ENCODE measurements around the gene SGSM1. TPM values are rescaled to one million over a fixed set of nuclear protein-coding genes. Genes with fewer than 3 reads are reported as not detected.
A peak's percentile ranks its signal among the peaks of the same experiment; 100 is the strongest.

SGSM1 gene
- total RNA-seq, 1 experiment from 2014 or later = not detected

DNA sequence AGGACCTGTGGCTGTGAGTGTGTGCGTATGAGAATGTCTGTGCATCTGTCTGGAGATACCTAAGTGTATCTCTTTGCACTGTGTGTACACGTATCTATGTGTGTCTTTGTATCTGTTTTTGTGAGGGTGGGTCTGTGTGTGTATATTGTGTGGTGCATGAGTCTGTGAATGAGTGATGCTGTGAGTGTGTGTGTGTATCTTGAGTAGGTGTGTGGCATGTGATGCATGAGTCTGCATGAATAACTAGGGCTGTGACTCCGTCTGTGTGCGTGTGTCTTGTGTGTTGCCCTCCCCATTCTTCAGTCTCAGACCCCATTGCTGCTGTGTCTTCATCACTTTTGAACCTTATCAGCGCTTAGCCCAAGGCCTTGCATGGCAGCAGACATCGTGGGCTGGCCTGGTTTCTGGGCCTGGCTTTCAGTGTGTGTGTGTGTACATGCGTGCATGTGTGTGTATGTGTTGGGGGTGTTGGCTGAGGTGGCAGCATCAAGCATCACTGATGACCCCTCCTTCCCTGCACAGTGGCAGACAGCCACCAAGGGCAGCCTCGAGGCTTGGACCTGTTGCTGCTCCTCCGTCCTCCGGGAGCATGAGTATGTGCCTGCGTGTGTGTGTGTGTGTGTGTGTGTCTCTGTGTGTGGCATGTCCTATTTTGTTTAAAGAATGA is 1.4 kb downstream of the SGSM1 start:
- peak; percentile 7 for DNase-seq (ENCODE audit: low read depth)

DNA sequence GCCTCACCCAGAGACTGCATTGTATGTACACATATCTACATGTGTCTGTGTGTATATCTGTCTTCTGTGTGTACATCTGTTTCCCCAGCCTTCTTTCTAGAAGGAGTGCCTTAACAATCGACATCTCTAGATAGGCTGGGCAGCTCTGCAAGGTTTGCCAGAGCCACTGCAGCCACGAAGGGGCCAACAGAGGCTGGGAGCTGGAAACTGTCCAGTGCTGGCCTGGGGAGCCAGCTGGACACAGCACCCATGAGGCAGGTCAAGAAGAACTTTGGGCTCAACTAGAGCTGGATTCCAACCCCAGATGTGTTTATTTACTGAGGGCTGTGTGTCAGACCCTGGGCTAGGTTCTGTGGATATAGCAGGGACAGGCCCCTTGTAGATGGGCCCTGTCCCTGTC is 3.3 kb downstream of the SGSM1 start:
- DNase-seq (ENCODE audit: low read depth) = no peak

DNA sequence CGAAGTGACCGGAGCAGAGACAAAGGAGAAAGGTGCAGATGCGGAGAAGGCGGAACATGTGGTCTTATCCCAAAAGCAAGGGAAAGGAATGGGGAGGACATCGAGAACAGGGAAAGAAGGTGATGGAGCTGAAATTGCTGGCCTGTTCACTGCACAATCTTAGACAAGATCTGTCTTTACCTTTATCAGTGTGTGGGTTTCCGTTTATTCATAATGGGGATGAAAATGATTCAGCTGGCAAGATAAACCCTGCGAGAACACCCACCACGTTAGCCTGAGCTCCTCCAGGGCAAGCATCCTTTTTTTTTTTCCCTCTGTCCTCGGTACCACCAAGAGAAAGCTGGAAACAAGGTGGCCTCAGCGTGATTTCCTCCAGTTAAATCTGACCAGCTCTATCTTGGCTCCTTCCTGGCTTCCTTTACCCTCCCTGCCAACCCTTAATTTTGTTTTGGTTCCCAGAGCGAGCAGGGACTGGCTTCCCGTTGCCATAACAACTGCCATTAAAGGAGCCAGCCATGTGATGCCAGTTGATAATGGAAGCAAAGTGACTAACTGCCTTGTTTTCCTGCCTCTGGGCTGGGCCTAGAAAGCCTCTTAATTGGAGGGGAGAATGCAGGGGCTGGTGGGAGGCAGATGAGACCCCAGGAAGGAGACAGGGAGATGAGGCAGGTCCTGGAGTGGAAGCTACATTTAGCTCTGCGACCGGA is 4.2 kb downstream of the SGSM1 start:
- DNase-seq (ENCODE audit: low read depth) = peak; percentile 5

DNA sequence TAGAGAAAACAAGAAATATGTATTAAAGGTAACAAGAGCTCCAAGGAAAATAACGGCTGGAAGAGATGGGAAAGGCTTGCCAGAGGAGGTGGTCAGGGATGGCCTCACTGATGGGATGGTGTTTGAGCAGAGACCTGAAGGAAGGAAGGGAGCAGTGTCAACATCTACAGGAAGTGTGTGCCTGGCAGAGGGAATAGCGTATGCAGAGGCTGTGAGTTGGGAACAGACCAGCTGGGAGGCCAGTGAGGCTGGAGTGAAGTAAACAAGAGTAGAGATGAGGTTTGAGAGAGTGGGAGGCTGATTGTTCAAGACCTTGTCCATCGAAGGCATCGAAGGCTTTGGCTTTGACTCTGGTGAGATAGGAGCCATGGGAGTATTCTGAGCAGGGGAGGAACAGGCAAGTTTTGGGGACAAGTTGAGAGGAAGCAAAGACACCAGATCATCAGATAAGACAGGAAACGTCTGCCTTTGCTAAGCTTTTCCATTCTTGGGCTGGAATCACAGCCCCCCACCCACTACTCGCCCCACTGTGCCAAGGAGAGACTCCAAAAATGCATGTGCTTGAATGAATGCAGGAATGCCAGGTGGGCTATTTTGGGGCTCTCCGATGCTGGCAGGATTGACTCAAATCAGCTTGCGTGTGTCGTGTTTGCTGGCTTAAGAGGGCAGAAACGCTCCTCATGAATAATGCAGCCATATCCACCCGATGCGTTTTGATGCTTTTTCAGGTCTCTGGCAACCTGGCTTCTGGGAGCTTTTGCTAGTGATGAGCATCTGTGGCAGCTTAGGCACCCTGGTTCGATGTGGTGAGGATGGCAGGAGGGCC is 7.2 kb downstream of the SGSM1 start:
- DNase-seq (ENCODE audit: low read depth) = no peak

DNA sequence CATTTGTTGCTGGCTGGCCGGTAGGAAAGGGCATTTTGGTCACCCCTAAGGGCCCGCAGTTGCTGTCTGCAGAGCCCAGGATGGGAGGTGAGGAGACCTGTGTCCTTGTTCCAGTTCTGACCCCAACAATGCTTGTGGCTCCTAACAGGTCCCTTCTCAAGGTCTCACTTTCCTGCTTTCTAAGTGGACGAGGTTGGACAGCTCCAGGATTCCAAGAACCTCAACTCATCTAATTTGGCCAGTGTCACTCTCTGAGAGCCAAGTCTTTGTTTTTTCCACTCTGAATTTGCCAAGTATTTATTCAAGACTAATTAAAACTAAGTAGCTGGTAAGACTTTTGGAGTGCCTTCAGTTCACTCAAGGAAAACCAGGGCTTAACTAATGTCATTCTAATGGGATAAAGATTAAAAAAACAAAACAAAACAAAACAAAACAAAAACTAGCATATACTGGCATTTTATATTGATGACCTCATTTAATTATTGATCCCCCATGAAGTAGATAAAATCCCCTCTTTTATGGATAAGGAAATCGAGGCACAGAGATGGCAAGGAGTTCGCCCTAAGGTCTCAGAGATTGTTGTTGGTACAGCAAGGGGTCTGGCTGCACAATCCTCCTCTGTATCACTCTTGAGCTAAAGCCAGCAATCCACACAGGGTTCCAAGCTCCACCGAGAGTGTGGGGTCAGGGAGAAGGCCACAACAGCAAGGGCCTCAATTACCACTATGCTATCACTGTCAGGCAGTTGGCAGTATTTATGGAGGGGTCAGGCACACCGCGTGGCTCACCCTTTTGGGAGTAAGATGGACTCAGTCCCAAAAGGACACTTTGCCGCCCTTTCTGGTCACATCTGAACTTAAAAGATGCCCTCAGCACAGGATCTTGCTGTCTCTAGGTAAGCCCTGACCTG is 8.1 kb downstream of the SGSM1 start:
- no peak for DNase-seq (ENCODE audit: low read depth)

DNA sequence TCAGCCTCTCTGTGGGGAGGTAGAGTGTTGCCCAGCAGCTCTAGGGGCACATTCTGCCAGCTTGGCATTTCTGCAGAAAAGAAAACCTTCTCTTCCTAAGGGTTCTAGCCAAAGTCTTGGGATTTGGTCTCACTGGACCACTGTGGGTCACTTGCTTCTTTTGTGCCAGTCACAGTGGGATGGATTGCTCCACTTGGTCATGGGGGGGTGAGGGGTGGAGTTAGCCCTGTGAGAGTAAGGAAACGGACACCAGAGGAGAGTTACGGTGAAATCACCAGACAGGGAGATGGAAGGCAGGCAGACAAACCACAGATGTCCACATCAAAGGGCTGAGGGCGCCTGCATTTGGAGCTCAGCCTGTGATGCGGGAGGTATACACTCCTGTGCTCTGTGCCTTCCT is 10.8 kb downstream of the SGSM1 start:
- peak; percentile 10 for DNase-seq (ENCODE audit: low read depth)

DNA sequence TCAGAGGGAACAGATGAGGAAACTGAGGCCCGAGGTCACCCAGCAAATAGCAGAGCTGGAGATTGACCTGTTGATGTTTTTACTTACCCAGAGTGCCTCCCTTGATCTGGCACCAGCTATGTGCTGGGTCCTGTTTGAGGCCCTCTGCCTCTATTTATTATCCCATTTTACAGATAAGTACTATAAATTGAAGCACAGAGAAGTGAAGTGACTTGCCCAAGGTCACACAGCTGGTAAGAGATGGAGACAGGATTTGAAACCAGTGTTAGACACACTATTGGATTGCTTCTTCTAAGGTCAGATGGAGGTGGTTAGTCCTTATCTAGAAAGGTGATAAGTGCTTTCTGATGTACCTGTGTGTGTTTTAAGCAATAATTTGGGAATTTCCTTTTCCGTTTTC is 13.5 kb downstream of the SGSM1 start:
- DNase-seq (ENCODE audit: low read depth) = no peak

DNA sequence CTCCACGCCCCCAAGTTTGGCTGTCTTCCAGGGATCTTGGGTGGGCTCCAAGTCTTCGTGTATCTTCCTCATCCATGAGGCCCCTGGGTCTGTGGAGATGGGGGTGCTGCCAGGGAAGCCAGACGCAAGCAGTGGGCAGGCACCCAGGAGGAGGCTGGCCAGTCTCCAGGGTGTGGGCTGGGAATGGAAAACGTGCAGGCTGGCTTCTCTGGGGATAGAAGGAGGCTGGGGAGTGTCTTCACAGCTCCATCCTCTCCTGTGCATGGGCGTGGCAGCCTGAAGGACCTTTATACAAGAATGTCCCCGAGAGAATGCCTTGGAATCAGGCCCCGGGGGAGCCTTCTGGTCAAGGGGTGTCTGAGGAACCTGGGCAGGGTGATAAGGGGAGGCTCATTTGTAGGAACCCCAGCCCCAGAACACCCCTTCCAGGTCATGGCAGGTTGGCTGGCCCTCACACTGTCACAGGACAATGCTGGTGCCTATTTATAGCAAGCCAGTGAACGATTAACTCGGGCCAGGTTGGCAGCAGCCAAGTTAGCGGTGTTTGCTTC is 14.0 kb downstream of the SGSM1 start:
- DNase-seq (ENCODE audit: low read depth) = no peak

DNA sequence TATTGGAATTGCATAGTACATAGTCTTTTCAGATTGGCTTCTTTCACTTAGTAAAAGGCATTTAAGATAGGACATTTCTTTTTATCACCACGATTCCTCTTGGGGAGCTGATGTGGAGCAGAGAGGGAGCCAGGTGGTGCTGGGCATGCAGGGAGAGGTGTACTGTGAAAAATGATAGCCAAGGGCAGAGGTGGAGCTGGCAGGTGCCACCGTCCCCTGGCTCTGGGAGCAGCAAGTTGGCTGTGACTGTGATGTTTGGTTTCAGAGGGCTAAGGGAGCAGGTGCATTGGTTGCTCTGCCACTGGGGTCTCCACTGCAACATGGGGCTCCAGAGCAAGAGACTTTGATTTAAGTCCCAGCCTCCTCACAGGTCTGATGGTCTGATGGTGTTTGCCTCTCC is 16.5 kb downstream of the SGSM1 start:
- no peak for DNase-seq (ENCODE audit: low read depth)

DNA sequence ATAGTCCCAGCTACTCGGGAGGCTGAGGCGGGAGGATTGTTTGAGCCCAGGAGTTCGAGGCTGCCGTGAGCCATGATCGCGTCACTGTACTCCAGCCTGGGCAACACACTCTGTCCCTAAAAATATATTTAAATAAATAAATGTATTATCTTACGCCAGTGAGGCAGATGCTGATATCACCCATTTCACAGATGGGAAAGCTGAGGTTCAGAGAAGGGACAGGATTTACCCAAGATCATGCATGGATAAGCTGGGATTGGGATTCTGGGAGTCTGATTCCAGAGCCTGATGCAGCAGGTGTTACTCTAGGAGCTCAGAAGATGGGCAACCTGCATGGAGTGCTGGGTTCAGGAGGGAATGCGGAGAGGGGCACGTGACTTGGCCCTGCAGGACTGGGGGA is 17.8 kb downstream of the SGSM1 start:
- DNase-seq (ENCODE audit: low read depth) = no peak

DNA sequence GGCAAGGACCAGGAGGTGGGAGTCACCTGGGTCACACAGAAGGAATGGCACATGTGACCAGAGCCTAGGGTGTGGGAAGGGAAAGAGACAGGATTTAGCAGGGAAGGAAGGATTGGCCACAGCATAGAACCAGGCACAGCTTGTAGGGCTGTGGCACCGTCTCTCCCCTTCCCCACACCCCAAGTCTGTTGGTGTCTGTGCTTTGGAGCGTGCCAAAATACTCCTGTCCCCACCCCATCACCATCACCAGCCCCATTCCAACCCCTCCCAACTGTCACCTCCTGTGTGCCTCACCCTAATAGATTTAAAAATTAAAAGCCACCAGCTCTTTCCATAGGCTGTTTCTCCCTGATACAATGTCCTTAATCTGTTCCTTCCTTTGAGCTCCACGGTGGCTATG is 18.2 kb downstream of the SGSM1 start:
- DNase-seq (ENCODE audit: low read depth) = no peak

DNA sequence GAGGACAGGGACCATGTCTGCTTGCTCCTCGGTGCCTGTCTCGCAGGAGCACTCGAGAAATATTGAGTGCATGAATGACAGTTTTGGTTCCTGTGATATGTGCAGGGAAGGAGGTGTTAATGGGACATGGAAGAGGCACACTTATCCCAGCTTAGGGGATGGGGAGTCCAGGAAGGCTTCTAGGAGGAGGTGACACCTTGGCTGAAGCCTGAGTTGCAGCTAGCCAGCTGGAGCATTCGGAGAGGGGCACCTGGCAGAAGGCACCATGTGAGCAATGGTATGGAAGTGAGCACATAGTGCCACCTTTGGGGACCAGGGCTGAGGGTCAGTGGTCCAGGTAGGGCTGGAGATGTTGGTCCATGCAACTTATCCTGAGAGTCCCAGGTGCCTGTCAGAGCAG is 18.9 kb downstream of the SGSM1 start:
- no peak for DNase-seq (ENCODE audit: low read depth)

DNA sequence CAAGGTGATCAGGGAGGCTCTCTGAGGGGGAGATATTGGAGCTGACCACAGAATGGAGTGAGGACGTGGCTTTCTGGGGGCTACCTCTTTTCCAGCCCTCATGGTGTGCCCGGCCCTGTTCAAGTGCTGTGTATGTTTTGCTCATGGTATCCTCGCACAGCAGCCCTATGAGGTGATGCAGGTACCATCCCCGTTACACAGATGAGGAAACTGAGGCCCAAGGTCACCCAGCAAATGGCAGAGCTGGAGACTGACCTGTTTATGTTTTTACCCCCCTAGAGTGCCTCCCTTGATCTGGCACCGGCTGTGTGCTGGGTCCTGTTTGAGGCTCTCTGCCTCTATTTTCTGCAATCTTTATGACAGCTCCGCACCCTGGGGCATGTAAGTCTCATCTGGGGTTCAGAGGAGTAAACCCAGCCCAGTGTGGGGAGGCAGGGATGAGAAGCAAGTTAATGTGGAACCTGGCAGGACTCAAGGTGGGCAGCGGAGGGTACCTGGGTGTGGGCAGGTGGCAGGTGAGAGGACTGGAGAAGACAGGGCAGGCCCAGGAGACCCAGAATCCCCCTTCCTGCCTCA is 20.8 kb downstream of the SGSM1 start:
- DNase-seq (ENCODE audit: low read depth) = no peak

DNA sequence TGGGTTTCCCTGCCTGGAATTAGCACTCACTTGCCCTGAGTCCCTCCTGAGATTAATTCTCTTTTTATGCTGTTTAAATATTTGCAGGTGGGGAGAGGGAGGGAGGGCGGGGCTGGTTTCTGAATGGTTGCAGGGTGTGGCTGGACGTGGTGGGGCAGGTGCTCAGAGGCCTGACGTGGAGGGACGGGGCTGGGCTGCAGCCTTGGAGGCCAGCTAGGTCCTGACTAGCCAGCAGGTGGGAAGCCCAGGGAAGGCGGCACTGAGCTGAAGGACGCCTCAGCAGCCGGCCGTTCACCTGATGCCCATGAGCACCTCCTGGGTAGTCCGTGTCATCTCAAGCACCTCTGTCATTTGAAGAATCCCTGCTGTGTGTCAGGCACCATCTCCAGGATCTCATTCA is 21.3 kb downstream of the SGSM1 start:
- DNase-seq (ENCODE audit: low read depth) = no peak

DNA sequence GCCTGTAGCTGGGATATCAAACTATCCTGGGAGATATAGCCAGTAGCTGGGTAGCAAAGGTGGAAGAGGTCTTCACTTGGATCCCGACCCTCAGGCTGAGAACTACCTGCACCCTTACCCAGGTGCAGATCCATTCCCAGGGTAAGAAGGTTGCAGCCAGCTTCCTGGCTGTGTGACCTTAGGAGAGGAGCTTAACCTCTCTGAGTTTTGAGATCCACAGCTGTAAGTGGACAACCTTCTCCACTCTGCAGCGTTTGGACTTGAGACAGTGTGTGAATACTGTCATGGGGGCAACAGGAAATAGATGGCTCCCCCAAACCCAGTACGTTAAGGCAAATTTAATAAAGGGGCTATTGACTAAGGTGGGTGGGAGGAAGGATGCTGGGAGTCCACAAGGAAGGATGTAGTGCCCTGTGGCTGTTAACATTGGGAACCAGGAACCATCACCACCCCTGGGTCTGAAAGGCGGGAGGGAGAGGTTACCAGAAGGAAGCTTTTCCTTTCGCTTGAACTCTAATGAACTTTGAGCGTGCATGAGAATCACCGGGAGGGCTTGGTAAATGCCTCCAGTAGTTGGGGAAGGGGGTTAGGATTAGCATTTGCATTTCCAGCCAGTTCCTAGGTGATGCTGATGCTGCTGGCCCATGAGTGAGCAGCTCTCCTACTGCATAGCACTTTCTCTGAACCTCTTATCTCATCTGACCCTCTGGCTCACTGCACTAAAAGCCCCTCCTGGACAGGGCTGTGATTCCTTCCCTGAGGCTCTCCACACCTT is 24.4 kb downstream of the SGSM1 start:
- no peak for DNase-seq (ENCODE audit: low read depth)

DNA sequence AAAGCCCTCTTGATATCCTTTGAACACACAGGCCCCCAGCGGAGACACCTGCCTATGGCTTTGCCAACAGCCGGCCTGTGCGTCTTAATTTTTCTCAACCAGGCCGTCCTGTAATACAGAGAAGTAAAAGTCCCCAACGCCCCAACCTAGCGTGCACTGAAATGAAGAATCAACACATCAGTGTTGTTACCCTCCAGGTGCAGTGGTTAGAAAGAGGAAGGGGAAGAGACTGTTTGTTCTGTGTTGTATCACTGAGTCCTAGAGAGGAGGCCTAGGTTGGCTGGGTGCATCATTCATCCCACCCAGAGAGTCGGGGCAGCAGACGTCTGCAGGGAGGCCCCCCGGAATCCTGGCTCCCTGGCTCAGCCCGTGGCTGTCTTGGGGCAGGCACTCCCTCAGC is 25.7 kb downstream of the SGSM1 start:
- no peak for DNase-seq (ENCODE audit: low read depth)

DNA sequence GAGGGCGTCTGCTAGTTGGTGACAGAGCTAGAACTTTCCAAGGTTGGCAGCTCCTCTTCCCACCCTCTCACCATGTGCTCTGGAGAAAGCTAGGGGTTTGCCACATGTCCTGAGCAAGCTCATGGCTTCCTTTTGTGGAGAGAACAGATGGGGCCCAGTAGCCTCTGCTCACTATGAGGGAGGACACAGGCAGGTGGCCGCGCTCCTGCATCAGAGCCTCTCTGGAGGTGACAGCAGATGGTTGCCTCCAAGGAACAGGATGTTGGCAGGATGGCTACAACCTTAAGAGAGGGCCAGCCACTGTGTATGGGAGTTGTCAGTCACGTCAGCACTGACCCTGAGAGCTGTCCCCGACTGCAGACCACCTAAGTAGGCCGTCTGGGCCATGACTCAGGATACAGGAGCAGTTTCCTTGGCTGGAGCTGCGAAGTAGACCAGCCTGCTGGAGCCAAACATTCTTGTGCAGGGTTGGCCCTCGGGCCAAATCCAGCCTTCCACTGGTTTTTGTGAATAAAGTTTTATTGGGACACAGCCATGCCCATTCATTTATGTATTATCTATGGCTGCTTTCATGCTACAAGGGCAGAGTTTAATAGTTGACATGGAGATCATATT is 28.0 kb downstream of the SGSM1 start:
- no peak for DNase-seq (ENCODE audit: low read depth)

DNA sequence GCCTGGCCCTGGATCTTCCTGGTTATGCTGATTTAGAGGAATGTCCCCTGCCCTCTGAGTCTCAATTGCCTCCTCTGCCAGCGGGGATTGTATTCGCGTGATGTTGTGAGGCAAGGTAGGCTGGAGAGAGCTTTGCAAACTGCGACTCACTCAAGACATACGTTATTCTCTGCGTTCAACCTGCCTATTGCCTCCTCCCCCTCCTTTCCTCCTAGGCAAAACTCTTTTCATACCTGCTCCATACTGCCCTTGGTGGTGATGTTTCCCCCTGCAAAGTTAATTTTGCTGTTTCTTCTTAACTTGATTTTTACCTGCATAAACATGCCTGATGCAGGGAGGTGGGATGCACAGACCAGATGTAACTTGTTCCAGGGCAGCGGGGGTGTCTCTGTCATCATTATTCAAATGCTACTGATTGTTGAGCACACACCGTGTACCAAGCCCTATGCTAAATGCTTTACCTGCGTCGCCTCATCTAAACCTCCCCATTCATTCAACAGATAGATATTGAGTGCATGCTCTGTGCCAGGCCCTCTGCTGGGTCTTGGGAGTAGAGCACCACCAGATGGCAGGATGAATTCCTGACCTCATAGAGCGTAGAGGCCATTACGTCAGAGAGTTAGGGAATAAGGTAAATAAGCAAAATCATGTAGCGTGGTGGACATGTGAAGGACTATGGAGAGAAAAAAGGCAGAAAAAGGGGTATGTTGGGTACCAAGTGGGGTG is 29.0 kb downstream of the SGSM1 start:
- no peak for DNase-seq (ENCODE audit: low read depth)

DNA sequence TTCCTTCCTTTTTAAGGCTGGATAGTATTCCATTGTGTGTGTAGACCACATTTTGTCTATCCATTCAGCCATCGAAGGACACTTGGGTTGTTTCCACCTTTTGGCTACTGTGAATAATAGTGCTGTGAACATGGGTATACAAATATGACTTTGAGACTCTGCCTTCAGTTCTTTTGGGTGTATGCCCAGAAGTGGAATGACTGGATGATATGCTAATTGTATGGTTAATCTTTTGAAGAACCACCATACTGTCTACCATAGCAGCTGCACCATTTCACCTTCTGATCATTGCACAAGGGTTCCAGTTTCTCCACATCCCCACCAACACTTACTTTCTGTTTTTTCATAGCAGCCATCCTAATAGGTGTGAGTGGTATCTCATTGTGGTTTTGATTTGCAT is 30.3 kb downstream of the SGSM1 start:
- DNase-seq (ENCODE audit: low read depth) = peak; percentile 27
